CD4-positive, alpha-beta memory T cell (primary cell): Measurements from ENCODE around the gene CTBP2. TPM values are rescaled to one million over a fixed set of nuclear protein-coding genes. Genes with fewer than 3 reads are reported as not detected.

Experiments
- CTCF ChIA-PET: fragments of 350-600 bp; sonication (Branson Sonifier 250); formaldehyde crosslinking; loops from one replicate; lab custom pipeline; 2021; ENCODE audit warnings: inconsistent platforms; ENCODE audit not compliant: partially characterized antibody; lab: Charles Lee
- POLR2A ChIA-PET: fragments of 350-600 bp; sonication (Branson Sonifier 250); formaldehyde crosslinking; loops from one replicate; lab custom pipeline; 2021; ENCODE audit not compliant: partially characterized antibody; lab: Charles Lee
- DNase-seq, 5 donors: peaks; one replicate each; pipeline versions ENCODE4 v3.0.0 to v3.0.0-alpha.2; 2020 to 2022; ENCODE audit warnings: mixed read lengths in 1 of 5
- H3K27ac ChIP-seq: one replicate; pipeline ENCODE4 v1.7.0; 2013; ENCODE audit warnings: low read depth, low read length
- H3K27me3 ChIP-seq: 2 replicates; pipeline ENCODE4 v1.7.0; 2013; ENCODE audit warnings: mild to moderate bottlenecking, low read length, moderate library complexity; ENCODE audit not compliant: insufficient read depth
- H3K36me3 ChIP-seq: 2 replicates; pipeline ENCODE4 v1.7.0; 2013; ENCODE audit warnings: mild to moderate bottlenecking, low read length, moderate library complexity; ENCODE audit not compliant: insufficient read depth
- H3K4me1 ChIP-seq: 2 replicates; pipeline ENCODE4 v1.7.0; 2013; ENCODE audit warnings: mild to moderate bottlenecking, low read length, moderate library complexity; ENCODE audit not compliant: insufficient read depth
- H3K4me3 ChIP-seq, 2 donors: one replicate each; pipeline ENCODE4 v1.7.0; 2013; ENCODE audit warnings: low read length in 2 of 2, mild to moderate bottlenecking in 1 of 2
- H3K9me3 ChIP-seq, 2 donors: one replicate each; pipeline ENCODE4 v1.7.0; 2013; ENCODE audit warnings: low read length in 2 of 2, control low read depth in 1 of 2; ENCODE audit not compliant: control insufficient read depth in 1 of 2
- H3K27ac Mint-ChIP-seq, 7 donors: one replicate each; pipeline ENCODE4 v1.8.0; 2020 to 2021; ENCODE audit warnings: mixed read lengths in 7 of 7, mild to moderate bottlenecking in 6 of 7, inconsistent platforms in 3 of 7, moderate library complexity in 3 of 7
- H3K27me3 Mint-ChIP-seq, 2 donors: one replicate each; pipeline ENCODE4 v1.8.0; 2020 to 2021; ENCODE audit warnings: mixed read lengths in 2 of 2
- H3K36me3 Mint-ChIP-seq, 2 donors: one replicate each; pipeline ENCODE4 v1.8.0; 2020 to 2021; ENCODE audit warnings: mixed read lengths in 2 of 2, inconsistent platforms in 1 of 2, mild to moderate bottlenecking in 1 of 2
- H3K4me1 Mint-ChIP-seq, 4 donors: one replicate each; pipeline ENCODE4 v1.8.0; 2020 to 2021; ENCODE audit warnings: mixed read lengths in 4 of 4, mild to moderate bottlenecking in 1 of 4
- H3K4me3 Mint-ChIP-seq, 8 donors: one replicate each; pipeline ENCODE4 v1.8.0; 2020 to 2021; ENCODE audit warnings: mixed read lengths in 8 of 8, mild to moderate bottlenecking in 7 of 8, moderate library complexity in 6 of 8, inconsistent platforms in 3 of 8
- H3K9me3 Mint-ChIP-seq, 8 donors: one replicate each; pipeline ENCODE4 v1.8.0; 2020 to 2021; ENCODE audit warnings: mixed read lengths in 8 of 8, mild to moderate bottlenecking in 5 of 8, inconsistent platforms in 3 of 8, moderate library complexity in 1 of 8
- intact Hi-C: fragments of 100-400 bp; cut with micrococcal nuclease; formaldehyde crosslinking; loops from one replicate; pipeline ENCODE4 v1.15.1; 2023
- polyA plus RNA-seq, 2 donors: library from polyadenylated mRNA; unstranded; fragments of 300-500 nt; fragmentation: Illumina TruSeq; gene quantifications; one replicate each; pipeline ENCODE4 v1.2.3, GENCODE V29; 2021
- total RNA-seq, 2 experiments: library from RNA; stranded (reverse); gene quantifications; one replicate each; pipeline ENCODE4 v1.2.3, GENCODE V29; 2021

The CTBP2 gene
- total and polyA plus RNA-seq, 4 experiments from 2014 or later, result 0.16 to 0.97 (median 0.61) TPM; not detected in 1

DNA sequence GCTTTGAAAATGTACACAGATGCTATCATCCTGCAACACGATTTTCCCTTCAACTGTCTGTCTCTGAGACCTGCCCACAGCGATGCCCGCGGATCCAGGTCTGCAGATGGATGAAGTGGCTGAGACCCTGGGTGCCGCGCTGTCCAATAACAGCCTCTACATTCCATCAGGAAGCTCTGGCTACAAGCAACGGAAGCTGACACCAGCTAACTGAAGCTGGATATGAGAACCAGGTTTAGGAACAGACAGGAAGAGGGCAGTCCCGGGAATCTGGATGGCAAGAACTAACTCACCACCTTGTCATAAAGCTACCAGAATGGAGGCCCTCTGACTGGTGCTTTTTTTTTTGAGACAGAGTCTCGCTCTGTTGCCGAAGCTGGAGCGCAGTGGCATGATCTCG is 32.3 kb upstream of the CTBP2 start:
- no peak overlapping the region for H3K4me3 ChIP-seq
- no peaks in the 10 kb centered on the region for H3K36me3 ChIP-seq
- H3K27ac ChIP-seq, result no peak overlapping the region
- H3K9me3 ChIP-seq, result no peaks in the 10 kb centered on the region
- Mint-ChIP-seq H3K4me3 (no peak overlapping the region), H3K9me3 (peaks cover 0 to 4% (median 0%) of the 10 kb centered on the region in 8 donors), H3K27me3 (peaks cover 2 to 3% of the 10 kb centered on the region in 2 donors), H3K27ac (no peak overlapping the region), H3K36me3 (no peaks in the 10 kb centered on the region), H3K4me1 (no peaks in the 10 kb centered on the region)
- ChIA-PET CTCF (interaction anchor here (1.1 kb wide), 1 partner anchor 16 kb away, joined by 3 read pairs; no protein-coding TSS in a partner anchor), POLR2A (no interaction called here)
- intact Hi-C loops, result no loop called here
- H3K27me3 ChIP-seq, result no peaks in the 10 kb centered on the region
- no peak for DNase-seq
- no peaks in the 10 kb centered on the region for H3K4me1 ChIP-seq

DNA sequence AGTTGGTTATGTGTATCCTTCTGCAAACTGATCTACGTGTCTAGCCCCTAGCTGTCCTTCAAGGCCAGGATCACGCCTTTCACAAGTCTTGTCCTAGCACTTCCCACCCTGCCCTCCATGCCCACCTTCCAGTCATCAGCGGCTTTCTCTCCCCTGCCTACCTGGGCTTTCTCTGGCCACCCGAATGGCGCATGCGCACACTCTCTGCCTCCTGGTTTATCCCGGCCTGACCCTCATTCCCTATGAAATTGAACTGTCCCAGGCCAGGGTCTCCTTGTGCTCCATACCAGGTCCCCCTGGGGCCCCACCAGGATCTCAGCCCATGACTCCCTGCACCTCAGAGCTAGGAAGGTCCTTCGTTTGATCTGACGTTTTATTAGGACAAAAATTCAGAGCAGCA is 31.6 kb upstream of the CTBP2 start:
- Histone ChIP-seq H3K36me3 (no peaks in the 10 kb centered on the region), H3K27me3 (no peaks in the 10 kb centered on the region), H3K27ac (no peak overlapping the region), H3K4me3 (no peak overlapping the region), H3K4me1 (no peaks in the 10 kb centered on the region), H3K9me3 (no peaks in the 10 kb centered on the region)
- DNase-seq, result no peak
- no peak overlapping the region for H3K4me3 Mint-ChIP-seq
- CTCF ChIA-PET, result no interaction called here
- H3K9me3 Mint-ChIP-seq, result peaks cover 0 to 4% (median 0%) of the 10 kb centered on the region in 8 donors
- intact Hi-C loops, result no loop called here
- H3K4me1 Mint-ChIP-seq, result no peaks in the 10 kb centered on the region
- H3K27me3 Mint-ChIP-seq, result peaks cover 3 to 4% of the 10 kb centered on the region in 2 donors
- no peaks in the 10 kb centered on the region for H3K36me3 Mint-ChIP-seq
- POLR2A ChIA-PET, result no interaction called here
- H3K27ac Mint-ChIP-seq, result no peak overlapping the region

DNA sequence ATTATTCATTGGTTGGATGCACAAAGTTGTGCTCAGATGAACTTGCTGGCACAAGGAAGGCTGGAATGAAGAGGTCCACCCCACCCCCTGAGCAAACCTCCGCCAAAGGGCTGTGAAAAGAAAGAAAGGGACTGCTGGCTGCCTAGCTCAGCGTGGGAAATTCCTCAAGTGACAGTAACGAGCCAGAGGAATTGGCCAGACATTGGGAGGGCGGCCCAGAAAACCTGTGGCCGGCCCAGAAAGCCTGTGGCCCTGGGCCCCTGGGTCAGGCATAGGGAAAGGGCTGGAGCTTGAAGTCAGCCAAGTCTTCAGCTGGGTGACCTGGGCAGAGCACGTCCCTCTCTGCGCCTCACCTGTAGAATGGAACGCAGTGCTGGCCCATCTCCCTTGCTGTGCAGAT is 30.6 kb upstream of the CTBP2 start:
- H3K27ac Mint-ChIP-seq, result no peak overlapping the region

DNA sequence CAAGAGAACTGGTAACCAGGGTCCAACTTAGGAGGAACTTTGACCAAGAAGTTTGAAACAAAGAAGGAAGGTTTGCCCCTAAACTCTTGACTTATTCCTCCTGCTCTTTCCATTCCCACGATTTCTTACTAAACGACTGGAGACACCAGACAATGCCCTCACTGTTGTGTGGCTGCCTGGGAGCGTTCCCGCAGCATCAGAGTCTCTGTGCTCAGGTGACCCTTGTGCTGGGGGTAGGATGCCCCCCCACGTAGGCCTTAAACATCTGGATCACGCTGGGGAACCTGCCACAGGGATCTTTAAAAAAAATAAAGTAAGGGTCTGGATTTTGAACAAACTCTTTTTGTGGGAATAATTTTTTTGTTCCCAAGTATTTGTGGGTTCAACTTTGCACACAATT is 30.1 kb upstream of the CTBP2 start:
- H3K27ac Mint-ChIP-seq, result no peak overlapping the region
- H3K9me3 Mint-ChIP-seq, result peaks cover 0 to 4% (median 1%) of the 10 kb centered on the region in 8 donors
- H3K4me1 Mint-ChIP-seq, result no peaks in the 10 kb centered on the region
- Histone ChIP-seq H3K27ac (no peak overlapping the region), H3K36me3 (no peaks in the 10 kb centered on the region), H3K27me3 (no peaks in the 10 kb centered on the region), H3K4me1 (no peaks in the 10 kb centered on the region), H3K9me3 (no peaks in the 10 kb centered on the region), H3K4me3 (no peak overlapping the region)
- POLR2A ChIA-PET, result no interaction called here
- H3K36me3 Mint-ChIP-seq, result no peaks in the 10 kb centered on the region
- intact Hi-C loops, result no loop called here
- H3K4me3 Mint-ChIP-seq, result no peak overlapping the region
- CTCF ChIA-PET, result no interaction called here
- no peak for DNase-seq
- peaks cover 5 to 9% of the 10 kb centered on the region in 2 donors for H3K27me3 Mint-ChIP-seq

More for the DNA sequence above, 30.6 kb upstream of the CTBP2 start:
- Mint-ChIP-seq H3K4me1 (no peaks in the 10 kb centered on the region), H3K9me3 (peaks cover 0 to 4% (median 0%) of the 10 kb centered on the region in 8 donors), H3K4me3 (no peak overlapping the region), H3K36me3 (no peaks in the 10 kb centered on the region), H3K27me3 (peaks cover 3 to 4% of the 10 kb centered on the region in 2 donors)
- no peaks in the 10 kb centered on the region for H3K36me3 ChIP-seq
- intact Hi-C loops, result no loop called here
- H3K4me1 ChIP-seq, result no peaks in the 10 kb centered on the region
- ChIA-PET CTCF (no interaction called here), POLR2A (no interaction called here)
- no peak overlapping the region for H3K4me3 ChIP-seq
- no peak overlapping the region for H3K27ac ChIP-seq
- no peaks in the 10 kb centered on the region for H3K9me3 ChIP-seq
- DNase-seq, result no peak
- no peaks in the 10 kb centered on the region for H3K27me3 ChIP-seq

DNA sequence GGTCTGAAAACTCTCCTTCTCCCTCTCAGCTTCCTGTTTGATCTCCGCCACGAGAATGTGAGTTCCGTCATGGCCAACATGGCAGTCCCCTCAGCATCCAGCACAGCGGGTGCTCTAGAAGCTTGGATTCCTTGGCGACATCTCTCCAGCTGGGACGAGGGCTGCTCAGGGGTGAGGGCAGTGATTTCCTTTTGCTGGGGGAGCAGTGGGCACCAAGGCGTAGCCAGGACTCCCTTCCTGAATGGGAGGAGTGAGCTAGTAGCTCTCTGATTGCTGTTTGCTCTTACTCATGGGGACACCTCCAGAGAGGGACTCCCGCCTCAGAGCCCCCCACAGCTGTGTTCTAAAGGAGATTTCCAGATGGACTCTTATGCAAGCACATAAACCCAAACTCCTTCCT is 28.8 kb upstream of the CTBP2 start:
- H3K27me3 Mint-ChIP-seq, result peaks cover 7 to 12% of the 10 kb centered on the region in 2 donors
- H3K36me3 Mint-ChIP-seq, result no peaks in the 10 kb centered on the region
- H3K27ac Mint-ChIP-seq, result no peak overlapping the region
- intact Hi-C loops, result no loop called here
- Histone ChIP-seq H3K27ac (no peak overlapping the region), H3K4me1 (no peaks in the 10 kb centered on the region), H3K4me3 (no peak overlapping the region), H3K36me3 (no peaks in the 10 kb centered on the region), H3K9me3 (no peaks in the 10 kb centered on the region), H3K27me3 (no peaks in the 10 kb centered on the region)
- no peaks in the 10 kb centered on the region for H3K4me1 Mint-ChIP-seq
- peak overlapping the region in 1 of 8 donors; percentile 14 for H3K4me3 Mint-ChIP-seq
- no peak for DNase-seq
- ChIA-PET POLR2A (no interaction called here), CTCF (no interaction called here)
- H3K9me3 Mint-ChIP-seq, result peaks cover 0 to 8% (median 2%) of the 10 kb centered on the region in 8 donors

DNA sequence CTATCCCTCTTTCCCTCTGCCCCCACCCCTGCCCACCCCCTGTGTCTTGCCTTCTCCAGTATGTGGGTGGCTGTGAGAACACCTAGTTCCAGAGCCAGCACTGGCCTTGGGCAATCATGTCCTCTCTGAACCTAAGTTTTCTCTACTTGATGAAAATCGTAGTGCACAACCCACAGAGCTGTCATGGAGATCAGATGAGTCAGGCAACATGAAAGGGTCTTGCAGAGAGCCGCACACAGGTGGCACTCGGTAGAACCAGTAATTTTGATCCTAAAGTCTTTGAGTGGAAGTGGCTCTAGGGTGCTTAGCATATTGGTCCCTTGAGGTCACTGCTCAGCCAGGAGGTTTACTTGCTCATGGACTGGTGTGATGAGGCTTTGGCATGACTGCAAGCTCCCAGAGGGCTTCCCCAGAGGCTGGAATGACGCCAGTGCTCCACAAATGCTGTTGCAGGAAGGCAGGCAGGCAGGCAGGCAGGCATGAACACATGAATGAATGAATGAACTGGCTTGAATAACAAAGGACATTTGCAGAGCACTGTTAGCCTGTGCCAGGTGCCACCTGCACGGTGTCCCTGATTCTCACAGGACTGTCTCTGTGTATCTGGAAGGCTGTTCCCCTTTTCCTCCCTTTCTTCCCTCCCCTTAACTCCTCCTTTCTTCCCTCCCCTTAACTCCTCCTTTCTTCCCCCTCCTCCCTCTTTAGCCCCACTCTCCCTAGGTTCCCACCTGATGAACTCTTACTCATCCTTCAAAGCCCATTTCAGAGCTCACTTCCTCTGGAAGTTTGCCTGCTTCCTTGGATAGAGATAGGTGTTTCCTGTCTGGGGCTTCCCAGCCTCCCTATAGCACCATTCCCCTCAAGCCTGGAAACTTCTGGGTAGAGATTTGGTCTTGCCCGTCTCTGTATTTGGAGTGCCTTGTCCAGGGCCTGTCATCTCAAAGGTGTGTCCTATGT is 27.2 kb upstream of the CTBP2 start:
- H3K4me1 Mint-ChIP-seq, result no peaks in the 10 kb centered on the region
- H3K36me3 Mint-ChIP-seq, result no peaks in the 10 kb centered on the region
- CTCF ChIA-PET, result no interaction called here
- DNase-seq, result no peak
- peaks cover 5 to 15% of the 10 kb centered on the region in 2 donors for H3K27me3 Mint-ChIP-seq
- H3K27me3 ChIP-seq, result no peaks in the 10 kb centered on the region
- H3K9me3 ChIP-seq, result no peaks in the 10 kb centered on the region
- no peaks in the 10 kb centered on the region for H3K4me1 ChIP-seq
- intact Hi-C loops, result no loop called here
- no peak overlapping the region for H3K4me3 Mint-ChIP-seq
- H3K27ac ChIP-seq, result no peak overlapping the region
- H3K36me3 ChIP-seq, result no peaks in the 10 kb centered on the region
- H3K27ac Mint-ChIP-seq, result no peak overlapping the region
- POLR2A ChIA-PET, result no interaction called here
- H3K4me3 ChIP-seq, result no peak overlapping the region
- peaks cover 0 to 8% (median 2%) of the 10 kb centered on the region in 8 donors for H3K9me3 Mint-ChIP-seq

DNA sequence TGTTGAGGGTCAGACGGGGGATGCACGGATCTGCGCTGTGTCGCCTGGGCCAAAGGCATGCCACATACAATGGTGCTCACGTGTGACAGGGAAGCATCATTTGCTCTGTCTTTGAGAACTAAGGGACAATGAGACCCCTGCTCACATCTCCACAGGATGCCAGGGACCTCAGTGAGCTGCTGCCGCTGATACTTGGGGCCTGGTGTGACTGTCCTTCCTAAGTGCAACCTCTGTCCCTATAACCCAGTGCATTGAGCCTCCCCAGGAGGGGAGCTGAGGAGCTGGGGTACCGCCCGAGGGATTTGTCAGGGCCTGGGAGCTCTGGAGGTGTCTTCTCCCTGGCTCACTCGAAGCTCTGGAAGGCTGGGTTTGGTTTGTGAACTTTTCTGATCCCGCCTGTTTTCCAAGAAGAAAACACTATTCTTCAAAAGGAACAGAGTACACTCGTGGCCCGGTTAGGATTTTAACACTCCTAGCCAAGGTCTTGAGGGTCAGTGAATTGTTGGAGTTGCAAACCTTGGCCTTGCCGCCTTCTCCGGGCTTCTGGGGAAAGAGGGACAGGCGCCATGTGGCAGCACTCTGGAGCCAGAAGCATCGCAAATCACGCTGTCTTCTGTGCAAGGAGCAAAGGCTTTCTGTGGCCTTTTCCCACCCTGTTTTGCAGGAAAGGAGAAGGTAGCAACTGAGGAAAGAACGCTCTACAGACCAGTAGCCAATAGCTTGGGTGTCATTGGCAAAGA is 26.2 kb upstream of the CTBP2 start:
- Mint-ChIP-seq H3K36me3 (no peaks in the 10 kb centered on the region), H3K27me3 (peaks cover 5 to 16% of the 10 kb centered on the region in 2 donors), H3K27ac (no peak overlapping the region), H3K9me3 (peaks cover 0 to 9% (median 3%) of the 10 kb centered on the region in 8 donors), H3K4me1 (no peaks in the 10 kb centered on the region), H3K4me3 (no peak overlapping the region)
- intact Hi-C loops, result no loop called here
- Histone ChIP-seq H3K36me3 (no peaks in the 10 kb centered on the region), H3K4me3 (no peak overlapping the region), H3K4me1 (no peaks in the 10 kb centered on the region), H3K27me3 (no peaks in the 10 kb centered on the region), H3K9me3 (no peaks in the 10 kb centered on the region), H3K27ac (no peak overlapping the region)
- POLR2A ChIA-PET, result no interaction called here
- CTCF ChIA-PET, result no interaction called here
- no peak for DNase-seq
